Activated CD8-positive, alpha-beta memory T cell treated with anti-CD3 and anti-CD28 coated beads for 1 hour (primary cell): Measurements from ENCODE around the gene PCBP4.

ENCODE experiments used
- DNase-seq, 2 donors: peaks; one replicate each; pipeline ENCODE4 v3.0.0-alpha.2; 2020; ENCODE audit warnings: low read depth in 1 of 2; ENCODE audit errors: extremely low read depth in 1 of 2

The PCBP4 gene

DNA sequence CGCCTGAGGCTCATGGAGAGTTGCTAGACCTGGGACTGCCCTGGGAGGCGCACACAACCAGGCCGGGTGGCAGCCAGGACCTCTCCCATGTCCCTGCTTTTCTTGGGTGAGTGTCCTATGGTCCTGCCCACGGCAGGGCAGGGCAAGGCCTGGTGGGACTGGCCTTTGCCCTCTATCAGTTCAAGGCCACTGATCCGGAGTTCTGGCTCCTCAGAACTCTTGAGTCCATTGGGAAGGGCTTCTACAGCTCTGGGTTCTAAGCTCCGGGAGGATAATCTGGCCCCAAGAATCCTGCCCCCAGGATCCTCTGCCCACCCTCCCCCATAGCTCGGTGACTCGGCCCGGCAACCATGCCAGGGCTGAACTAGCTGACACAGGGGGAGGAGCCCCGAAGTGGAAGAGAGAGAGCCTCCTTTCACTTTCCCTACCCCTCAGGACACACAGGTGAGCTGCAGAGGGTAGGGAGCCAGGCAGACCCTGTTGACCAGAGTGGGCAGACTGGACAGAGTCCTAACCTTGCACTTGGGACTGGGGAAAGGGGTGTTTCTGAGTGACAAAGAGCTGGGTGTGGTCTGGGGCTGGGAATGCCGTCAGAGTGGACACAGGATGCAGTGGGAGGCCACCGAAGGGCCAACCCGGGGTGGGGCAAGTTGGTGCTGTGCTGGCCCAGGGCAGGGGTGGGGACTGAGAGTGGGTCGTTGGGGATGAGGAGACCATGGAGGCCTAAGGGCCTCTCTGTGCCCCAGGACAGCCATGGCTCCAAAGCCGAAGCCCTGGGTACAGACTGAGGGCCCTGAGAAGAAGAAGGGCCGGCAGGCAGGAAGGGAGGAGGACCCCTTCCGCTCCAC lies 24.4 kb downstream of the PCBP4 start:
- DNase-seq: peak in 1 of 2 donors; percentile 14

DNA sequence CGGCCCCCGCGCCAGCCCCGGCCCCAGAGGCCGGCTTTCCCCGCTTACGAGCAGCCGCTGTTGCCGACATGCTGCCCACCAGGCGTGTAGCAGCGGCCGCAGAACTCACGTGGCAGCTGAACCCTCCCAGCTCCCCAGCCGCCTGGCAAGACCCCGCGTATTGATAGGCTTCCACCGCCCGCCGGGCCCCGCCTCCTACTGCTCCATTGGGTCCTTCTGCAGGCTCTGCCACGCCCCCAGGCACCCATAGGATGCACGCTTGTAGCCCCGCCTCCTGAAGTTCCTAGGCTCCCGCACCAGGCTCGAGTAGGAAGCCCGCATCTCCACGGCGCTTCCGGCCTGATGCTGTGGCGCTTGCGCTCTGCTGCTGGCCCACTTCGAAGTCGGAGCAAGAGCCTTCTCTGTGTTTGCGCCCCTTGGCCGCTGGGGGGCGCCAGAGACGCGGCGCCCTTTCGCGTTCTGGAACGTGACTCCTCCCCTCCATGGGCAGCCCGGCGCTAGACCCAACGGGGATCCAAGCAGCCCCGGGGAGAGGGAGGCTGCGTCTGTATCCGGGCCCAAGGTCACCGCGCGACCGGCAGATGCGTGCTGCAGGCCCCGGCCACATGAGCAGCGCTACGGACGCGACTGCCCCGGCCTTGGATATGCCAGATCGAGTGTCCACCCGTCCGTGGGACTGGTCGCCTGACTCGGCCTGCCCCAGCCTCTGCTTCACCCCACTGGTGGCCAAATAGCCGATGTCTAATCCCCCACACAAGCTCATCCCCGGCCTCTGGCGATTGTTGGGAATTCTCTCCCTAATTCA lies 25.3 kb downstream of the PCBP4 start, which contains the start of the genes PARP3 and RRP9:
TSS of gene PARP3 (plus strand) at position 566 of the 805 bp plus-strand sequence. CDS start 993 bp downstream, outside the sequence.
TSS of gene RRP9 (minus strand) at position 107 of the 805 bp plus-strand sequence. CDS start at position 70, 37 bp downstream.
- DNase-seq: peak; percentile 99

DNA sequence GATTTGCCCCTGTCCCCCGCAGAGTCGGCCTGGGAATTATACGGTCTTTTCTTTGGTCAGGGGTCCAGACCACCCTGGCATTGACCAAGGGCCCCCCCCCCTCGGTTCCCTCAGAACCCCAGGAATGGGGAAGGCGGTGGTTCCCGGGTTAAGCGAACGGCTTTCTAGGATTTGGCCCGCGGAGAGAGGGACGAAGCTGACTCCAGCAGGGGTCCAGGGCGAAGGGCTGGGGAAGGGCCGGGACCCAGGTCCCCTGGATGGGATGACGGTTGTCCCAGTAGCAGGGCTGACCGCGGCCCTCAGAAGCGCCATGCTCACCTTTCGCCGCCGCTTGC lies 25.8 kb downstream of the PCBP4 start:
- DNase-seq: no peak

DNA sequence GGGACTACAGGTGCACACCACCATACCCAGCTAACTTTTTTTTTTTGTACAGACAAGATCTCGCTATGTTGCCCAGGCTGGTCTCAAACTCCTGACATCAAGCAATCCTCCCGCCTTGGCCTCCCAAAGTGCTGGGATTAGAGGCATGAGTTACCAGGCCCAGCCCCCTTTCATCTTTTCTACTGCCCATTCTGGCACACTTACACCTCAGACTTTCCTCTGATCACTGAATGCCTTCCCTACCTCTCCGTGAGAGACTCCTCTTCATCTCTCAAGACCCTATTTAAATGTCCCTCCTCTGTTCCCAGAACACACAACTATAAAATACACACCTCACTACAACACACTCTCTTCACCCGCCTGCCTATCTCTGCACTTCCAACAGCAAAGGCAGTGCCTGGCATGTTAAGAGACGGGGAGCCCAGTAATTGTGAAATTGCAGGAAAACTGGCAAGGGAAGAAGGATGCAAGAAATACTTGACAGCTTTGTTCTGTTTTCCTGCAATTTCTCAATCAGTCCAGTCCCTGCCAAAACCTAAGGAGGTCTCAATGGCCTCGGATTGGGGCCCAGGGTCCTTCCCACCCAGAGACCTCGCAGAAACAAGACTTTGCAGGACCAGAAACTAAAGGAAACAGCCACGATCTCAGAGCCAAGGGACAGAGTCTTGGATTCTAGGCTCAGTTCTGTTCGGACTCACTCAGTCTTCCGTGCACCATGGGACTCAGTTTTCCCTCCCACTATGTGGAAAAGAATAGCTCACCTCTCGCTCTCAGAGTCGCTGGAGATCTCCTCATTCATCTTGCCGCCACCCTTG lies 26.4 kb downstream of the PCBP4 start:
- DNase-seq: no peak

DNA sequence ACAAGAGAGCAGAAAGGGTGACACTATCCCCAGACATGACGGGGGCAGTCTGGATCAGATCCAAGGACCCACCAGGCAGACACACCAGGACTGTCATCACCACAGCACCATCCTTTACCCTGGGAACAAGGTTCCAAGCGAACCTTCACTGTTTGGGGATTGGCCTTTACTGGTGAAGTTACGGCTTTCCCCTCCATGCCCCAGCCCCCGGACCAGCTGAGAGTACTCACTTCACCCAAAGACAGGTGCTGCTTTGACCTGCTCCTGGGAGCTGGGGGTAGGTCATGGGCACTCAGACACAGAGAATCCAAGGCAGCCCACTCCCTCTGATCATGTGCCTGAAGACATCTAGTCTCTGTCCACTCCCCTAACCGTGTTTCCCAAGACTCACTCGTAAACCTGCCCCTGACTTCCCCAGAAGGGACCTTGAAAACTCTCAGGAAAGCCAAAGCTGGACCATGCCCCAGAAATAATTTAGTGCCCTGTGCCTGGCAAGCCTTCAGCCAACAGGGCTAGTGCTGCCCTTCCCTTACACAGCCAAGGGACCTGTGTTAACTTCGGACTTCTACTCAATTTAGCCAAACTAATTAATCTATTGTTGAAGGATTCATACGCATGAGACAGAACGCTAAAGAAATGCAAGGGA lies 28.4 kb downstream of the PCBP4 start:
- DNase-seq: no peak

DNA sequence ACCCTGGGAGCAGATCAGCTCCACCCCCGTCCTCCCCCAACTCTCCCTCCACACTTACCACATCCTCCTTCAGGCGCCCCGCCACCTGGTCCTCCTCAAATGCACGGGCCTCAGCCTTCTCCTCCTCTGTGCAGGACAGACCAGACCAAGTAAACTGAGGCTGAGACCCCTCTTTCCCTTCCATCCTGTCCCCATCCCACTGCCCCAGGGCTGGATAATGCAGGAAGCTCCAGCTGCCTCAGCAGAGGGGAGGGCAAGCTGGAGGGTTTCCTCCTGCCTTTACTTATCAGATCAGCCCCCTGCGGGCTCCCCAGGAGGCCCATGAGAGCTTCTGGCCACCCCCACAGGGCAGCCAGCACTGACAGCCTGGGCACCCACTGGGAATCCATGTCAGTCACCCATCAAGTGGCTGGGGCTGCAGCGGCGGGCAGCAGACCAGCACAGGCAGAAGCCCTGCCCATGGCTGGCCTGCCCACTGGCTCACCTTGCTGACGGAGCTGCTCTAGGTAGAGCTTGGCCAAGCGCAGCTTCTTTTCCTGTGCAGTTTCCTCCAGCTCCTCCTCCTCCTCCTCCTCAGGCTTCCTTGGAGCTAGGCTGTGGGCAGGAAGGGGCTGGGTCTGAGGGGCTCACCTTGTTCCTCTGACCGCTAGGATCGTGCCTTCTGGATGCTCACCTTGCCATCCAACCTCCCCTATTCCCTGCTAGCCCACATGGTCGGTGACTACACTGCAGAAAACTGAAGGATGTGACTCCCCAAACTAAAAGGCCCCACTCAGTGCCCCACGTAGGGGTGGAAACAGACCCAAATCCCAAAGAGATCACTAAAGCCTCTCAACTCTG lies 29.4 kb downstream of the PCBP4 start:
- DNase-seq: no peak

DNA sequence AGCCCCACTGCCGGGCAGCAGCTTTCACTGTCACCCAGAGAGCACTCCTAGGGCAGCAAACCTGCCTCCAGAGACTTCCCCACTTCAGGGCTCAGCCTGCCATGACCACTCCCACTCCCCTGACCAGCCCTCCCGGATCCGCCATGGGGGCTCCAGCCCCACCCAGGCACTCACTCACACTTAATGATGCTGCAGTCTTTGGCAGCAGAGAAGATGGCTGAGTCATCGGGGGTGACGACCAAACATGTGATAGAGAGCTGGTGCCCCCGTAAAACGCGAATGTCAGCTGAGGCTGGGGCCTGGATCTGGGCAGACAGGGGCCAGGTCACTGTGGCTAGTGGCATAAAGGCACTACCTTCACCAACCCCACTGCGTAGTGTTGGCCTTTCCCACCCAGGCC lies 30.2 kb downstream of the PCBP4 start:
- no peak for DNase-seq

DNA sequence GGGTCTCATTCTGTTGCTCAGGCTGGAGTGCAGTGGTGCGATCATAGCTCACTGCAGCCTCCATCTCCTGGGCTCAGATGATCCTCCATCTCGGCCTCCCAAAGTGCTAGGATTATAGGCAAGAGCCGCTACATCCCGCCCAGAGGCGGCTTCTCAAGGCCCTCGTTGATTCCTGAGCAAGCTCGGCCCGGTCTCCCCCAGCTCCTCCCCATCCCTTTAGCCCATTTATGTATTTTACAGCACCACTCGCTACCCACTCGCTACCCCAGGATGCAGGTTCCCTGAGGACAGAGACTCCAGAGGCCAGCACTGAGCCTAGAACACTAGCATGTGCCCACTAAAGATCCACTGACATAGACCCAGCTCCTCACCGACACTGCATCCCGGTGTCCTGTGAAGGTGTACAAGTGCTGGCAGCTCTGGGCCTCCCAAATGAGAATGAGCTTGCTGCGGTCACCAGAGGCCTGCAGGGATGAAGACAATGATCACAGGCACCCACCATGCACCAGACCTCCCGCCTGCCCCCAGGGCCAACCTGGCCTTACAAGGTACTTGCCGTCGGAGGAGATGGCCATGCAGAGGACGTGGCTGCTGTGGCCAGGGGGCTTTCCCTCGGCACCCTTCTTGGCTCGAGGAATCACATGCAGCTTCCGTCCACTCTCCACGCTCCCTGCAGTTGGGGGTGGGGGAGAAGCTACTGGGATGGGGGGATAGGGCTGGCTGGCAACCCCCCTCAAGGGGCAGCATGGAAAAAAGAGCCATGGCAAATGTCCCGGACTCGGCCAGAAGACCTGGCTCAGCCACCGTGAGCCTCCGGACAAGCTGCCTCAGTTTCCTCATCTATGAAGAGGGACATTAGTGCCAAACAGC lies 31.1 kb downstream of the PCBP4 start:
- DNase-seq: no peak

DNA sequence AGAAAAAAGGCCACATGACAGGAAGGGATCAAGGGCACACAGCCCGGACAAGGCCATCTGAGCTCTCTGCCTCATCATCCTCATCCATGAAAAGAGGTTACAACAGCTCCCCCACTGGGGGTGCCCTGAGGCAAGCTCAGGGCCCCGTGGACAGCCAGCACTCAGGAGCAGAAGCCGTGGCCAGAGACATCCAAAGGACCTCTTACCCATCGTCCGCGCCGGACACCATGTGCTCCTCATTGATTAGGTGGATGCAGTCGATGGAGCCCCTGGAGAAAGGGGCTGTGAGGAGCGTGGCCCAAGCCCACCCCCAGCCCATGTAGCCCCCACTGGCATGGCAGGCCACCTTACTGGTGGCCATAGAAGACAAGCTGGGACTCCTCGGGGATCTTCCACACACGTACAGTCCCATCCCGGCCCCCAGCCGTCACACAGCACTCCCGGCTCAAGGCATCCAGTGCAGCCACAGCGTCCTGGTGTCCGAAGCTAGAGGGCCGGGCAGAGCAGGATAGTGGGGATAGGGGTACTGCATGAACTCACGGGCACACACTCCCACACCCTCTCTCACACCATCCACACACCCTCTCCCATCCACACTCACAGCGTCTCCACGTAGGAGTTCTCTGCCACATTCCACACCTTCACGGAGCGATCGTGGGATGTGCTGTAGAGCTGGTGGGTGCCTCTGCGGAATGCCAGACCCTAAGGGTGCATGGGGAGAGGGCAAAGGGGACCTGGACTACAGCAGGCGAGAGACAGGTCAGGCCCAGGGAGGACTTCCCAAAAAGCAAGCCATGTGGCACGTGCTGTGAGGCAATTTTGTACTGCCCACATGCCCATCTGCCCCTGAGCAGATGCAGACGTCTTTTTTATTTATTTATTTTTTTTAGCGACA lies 32.0 kb downstream of the PCBP4 start:
- DNase-seq: no peak

DNA sequence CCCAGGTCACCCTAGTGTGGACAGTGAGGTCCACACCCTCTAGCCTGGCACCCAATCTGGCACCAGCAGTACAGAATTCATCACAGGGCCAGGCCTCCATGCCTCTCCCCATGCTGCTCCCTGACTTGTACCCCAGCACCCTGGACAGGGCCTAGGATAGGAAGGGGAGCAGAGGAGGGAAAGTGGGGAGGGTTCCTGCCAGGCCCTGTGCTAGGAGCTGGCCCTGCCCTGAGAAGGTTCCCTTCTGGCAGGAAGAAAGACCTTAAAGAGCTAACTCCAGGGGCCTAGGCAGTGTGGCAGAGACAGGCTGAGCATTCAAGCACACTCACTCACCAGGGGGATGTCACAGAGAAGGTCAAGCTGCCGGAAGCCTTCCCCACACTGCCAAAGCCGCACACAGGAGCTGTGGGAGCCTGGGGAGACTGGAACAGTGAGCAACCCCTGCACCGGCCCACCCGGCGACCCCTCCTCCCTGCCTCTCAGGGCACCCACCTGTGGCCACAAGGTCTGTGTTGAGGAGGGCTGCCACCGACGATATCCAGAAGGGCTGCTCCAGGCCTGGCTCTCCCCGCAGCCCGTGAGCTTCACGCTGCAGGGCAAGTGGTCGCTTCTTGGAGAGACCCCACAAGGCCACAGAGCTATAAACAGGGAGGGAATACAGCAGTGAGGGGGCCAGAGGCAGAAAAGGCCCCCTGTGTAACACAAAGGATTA lies 33.0 kb downstream of the PCBP4 start:
- no peak for DNase-seq

DNA sequence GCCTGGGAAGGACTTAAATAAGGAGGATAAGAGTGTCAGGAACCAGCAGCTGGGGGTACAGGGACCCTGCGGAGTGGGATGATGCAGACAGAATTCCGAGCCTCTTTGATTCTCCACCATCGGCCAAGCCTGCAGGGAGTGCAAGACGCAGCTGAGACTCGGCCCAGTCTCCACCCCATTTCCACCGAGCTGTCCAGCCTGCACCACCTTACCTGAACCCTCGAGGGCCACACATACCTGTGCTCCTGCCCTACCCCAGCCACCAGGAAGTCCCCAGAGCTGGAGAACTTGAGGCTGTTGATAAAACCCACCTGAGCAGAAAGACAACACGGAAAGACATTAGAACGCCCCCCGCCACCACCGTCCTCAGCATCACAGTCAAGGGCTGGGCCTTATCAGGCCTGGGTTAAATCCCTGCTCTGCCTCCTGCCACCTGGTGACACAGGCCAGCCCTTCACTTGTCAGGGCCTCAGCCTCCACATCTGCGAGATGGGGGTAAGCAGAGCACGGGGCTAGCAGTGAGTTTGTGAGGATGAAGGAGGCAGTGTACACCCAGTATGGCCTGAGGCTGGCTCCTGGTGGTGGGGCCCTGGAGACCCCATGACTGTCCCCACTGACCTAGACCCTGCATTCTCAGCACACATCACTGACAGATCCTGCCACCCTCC lies 33.6 kb downstream of the PCBP4 start:
- no peak for DNase-seq

DNA sequence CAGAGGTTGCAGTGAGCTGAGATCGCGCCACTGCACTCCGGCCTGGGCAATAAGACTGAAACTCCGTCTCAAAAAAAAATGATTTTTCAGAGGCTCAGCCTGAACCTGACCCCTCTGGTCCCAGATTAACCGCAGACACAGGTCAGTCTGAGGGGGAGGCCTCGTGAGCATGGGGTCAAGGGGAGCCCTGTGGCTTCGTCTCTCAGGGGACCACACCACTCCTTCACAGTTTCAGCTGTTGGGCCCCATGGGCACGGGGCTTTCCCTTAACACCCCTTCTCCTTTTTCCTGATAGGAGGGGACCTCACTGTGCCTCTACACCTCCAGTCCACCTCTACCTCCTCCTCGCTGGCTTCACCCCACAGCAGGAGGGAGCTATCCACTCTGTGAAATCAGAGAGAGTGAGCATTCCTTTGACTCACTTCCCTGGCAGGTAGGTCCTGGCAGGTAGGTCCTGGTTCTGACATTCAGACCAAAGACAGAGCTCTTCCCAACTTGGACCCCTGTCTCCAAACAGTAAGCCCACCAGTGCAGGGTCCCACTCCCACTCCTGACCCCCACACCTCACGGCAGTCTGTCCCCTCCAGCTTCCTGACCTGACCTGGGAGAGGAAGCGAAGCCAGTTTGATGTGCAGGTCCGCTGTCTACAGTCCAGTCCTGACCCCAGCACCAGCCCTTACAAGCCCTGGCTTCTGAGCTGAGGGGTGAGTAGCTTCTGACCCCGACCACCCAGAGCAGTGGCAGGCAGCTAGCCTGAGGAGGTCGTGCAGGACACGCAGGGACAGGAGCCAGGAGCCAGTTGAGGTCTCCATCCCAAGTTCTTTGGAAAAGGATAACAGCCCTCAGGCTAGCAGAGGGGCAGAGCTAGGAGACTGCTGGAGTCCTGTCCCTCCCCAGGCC lies 34.5 kb downstream of the PCBP4 start:
- DNase-seq: no peak

DNA sequence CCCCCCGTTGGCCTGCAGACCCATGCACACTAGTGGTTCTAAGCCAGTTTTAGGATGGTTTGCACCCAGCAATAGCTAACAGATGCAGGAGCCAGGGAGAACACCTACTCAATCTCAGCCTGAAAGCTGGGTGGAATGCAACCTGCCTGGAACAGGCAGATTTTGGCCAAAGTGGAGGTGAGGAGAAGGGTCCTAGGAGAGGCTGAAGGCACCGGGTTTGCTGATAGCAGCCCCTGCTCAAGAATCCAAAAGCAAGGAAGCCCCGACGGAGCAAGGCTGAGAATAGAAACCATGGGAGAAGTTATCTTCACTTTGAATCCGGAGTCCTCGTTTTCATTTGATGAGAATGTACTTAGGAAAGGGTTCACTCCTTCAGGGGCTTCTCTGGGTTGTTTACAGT lies 35.5 kb downstream of the PCBP4 start:
- DNase-seq: no peak

DNA sequence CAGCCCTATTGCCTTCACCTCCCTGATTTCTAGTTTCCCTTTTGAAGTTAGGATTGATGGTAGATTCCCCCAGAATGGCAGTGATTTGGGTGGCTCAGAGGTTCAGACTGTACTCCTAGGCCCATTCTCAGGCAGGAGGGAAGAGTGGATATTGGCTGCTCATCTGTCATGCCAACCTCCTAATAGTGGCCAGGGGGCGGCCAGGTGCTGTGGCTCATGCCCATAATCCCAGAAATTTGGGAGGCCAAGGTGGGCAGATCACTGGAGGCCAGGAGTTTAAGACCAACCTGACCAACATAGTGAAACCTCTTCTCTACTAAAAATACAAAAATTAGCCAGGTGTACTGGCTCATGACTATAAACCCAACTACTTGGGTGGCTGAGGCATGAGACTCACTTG lies 36.8 kb downstream of the PCBP4 start:
- DNase-seq: no peak

DNA sequence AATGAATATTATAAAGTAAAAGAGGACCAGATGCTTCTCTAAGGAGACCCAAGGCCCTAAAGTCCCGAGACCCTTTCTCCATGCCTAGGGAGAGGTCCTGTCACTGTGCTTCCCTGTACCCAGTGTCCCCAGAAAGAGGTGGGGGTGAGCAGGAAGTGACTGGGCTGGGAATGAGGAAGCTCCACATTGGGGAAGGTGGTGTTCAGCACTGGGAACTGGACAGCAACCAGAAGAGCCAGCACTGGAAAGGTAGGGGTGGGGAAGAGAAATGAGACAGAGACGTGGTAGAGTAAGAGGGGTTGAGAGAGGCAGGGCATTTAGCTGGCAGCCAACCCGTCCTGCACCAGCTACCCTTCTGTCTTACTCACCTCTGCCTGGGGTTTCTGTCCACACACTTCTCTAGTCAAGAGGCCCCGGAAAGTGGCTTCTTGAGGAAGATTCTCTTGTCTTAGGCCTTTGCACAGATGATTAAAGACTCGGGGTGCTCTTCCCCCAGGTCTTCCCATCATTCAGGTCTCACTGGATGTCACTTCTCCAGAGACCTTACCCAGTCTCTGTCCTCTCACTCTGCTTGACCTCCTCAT lies 37.7 kb downstream of the PCBP4 start:
- no peak for DNase-seq
